ENCODE data around the gene EYS.
A peak's percentile ranks its signal among the peaks of the same experiment; 100 is the strongest.
"Not testable (repeated sequence)": the region's sequence is repeated elsewhere in the genome, so short reads cannot be mapped to it uniquely, and the experiment has no call there.

EYS gene

DNA sequence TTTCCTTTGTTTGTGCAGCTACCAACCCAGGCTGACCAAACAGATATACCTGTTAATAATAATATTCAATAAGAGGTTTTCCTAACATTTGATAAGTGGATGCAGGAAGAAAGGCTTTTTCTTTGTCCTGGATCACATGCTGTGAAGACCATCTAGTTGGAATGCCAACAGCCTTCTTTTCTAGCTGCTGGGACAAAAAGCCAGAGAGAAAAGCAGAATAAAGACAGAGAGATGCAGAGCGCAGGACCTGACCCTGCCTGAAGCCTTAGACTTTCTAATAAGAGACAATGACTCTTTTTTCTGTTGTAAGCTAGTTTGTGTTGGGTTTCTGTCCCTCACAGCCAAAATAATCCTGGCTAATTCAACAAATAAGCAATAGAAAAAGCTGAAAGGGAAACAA lies 1763.2 kb downstream of the EYS start:
- H3K4me3 ChIP-seq (ENCODE audit: low read depth, low read length): no peak overlapping the region
- no peak for DNase-seq (ENCODE audit: low read depth)

DNA sequence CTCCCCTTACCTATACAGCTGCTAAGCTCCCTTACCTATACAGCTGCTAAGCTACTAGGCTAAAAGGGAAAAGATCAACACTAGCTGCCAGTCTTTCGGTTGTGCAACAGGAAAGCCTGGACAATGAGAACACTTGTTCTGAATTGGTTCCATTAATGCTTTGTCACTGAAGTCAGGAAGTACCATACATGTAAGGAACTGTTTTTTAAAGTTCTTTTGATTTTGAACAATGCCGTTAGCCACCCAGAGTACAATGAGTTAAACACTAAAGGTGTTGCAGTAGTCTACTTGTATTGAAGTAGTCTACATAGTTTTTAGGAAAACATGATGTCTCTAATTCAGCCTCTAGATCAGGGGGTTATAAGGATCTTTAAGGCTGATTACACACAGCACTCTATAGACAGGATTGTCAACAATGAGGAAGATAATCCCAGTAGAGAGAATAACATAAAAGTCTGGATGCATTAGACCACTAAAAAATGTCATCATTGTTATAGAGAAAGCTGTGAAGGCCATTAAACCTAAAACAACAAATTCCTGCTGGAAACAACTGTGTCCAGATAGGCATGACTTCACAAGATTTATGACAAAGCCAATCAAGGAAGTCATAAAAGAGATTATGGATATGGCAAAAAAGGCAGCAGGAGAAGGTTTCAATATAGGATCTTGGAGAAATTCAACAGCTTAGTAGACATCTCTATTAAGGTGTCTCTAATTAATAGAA lies 1765.1 kb downstream of the EYS start:
- H3K4me3 ChIP-seq (ENCODE audit: low read depth, low read length): no peak overlapping the region
- DNase-seq (ENCODE audit: low read depth): peak; percentile 5
- no peak for TF ChIP-seq POLR2A (IDR thresholded peaks at IDR 0.05; ENCODE audit: extremely low read depth, insufficient read length)
- TF ChIP-seq, protein P1, sequence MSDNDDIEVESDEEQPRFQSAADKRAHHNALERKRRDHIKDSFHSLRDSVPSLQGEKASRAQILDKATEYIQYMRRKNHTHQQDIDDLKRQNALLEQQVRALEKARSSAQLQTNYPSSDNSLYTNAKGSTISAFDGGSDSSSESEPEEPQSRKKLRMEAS (IDR thresholded peaks at IDR 0.05; ENCODE audit: low read depth, low read length): no peak
- TF ChIP-seq, protein P2, sequence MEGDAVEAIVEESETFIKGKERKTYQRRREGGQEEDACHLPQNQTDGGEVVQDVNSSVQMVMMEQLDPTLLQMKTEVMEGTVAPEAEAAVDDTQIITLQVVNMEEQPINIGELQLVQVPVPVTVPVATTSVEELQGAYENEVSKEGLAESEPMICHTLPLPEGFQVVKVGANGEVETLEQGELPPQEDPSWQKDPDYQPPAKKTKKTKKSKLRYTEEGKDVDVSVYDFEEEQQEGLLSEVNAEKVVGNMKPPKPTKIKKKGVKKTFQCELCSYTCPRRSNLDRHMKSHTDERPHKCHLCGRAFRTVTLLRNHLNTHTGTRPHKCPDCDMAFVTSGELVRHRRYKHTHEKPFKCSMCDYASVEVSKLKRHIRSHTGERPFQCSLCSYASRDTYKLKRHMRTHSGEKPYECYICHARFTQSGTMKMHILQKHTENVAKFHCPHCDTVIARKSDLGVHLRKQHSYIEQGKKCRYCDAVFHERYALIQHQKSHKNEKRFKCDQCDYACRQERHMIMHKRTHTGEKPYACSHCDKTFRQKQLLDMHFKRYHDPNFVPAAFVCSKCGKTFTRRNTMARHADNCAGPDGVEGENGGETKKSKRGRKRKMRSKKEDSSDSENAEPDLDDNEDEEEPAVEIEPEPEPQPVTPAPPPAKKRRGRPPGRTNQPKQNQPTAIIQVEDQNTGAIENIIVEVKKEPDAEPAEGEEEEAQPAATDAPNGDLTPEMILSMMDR (IDR thresholded peaks at IDR 0.05; ENCODE audit: low read depth, low read length): no peak
- TF ChIP-seq MYC (IDR thresholded peaks at IDR 0.05; ENCODE audit: low read depth, low read length): no peak

More for the DNA sequence above, 1763.2 kb downstream of the EYS start:
- TF ChIP-seq, protein P2 (IDR thresholded peaks at IDR 0.05; ENCODE audit: low read depth, low read length): no peak
- TF ChIP-seq, protein P1 (IDR thresholded peaks at IDR 0.05; ENCODE audit: low read depth, low read length): no peak
- no peak for TF ChIP-seq POLR2A (IDR thresholded peaks at IDR 0.05; ENCODE audit: extremely low read depth, insufficient read length)
- no peak for TF ChIP-seq MYC (IDR thresholded peaks at IDR 0.05; ENCODE audit: low read depth, low read length)

DNA sequence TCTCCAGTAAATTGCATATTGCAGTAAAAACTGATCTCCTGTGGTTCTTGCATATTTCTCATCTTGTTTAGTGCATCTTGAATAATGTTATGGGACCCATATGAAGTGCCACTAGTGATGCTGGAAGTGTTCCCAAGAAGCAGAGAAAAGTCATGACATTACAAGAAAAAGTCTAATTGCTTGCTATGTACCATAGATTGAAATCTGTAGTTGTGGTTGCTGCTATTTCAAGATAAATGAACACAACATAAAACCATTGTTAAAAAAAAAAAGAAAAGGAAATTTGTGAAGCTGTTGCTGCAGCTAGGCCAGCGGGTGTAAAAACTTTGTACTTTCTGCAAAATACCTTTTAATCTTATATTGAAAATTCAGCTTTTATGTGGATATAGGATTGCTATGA lies 1767.0 kb downstream of the EYS start:
- TF ChIP-seq, protein P2 (IDR thresholded peaks at IDR 0.05; ENCODE audit: low read depth, low read length): no peak
- TF ChIP-seq, protein P1 (IDR thresholded peaks at IDR 0.05; ENCODE audit: low read depth, low read length): no peak
- TF ChIP-seq POLR2A (IDR thresholded peaks at IDR 0.05; ENCODE audit: extremely low read depth, insufficient read length): no peak
- TF ChIP-seq MYC (IDR thresholded peaks at IDR 0.05; ENCODE audit: low read depth, low read length): no peak
- DNase-seq (ENCODE audit: low read depth): no peak

DNA sequence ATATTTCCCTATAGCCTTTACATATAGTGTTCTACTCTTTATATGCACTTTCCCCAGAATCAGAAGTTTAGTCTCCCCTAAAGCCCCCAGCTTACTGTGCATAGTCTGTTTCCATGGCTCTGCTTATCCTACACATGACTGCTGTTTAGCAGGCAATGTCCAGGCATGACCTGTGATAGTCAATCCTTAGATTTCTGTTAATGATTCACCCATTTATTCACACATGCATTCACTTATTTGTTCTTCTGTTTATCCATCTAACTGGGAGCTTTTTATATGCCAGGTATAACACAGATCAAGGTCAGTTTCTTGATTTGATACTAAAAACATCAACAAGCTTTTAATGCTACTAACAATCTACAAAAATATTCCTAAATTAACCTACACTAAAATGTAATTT lies 1770.6 kb downstream of the EYS start:
- no peak for TF ChIP-seq MYC (IDR thresholded peaks at IDR 0.05; ENCODE audit: low read depth, low read length)
- TF ChIP-seq, protein P1 (IDR thresholded peaks at IDR 0.05; ENCODE audit: low read depth, low read length): no peak
- TF ChIP-seq, protein P2 (IDR thresholded peaks at IDR 0.05; ENCODE audit: low read depth, low read length): no peak
- TF ChIP-seq POLR2A (IDR thresholded peaks at IDR 0.05; ENCODE audit: extremely low read depth, insufficient read length): no peak
- no peak overlapping the region for H3K4me3 ChIP-seq (ENCODE audit: low read depth, low read length)
- DNase-seq (ENCODE audit: low read depth): no peak

More for the DNA sequence above, 1767.0 kb downstream of the EYS start:
- no peak overlapping the region for H3K4me3 ChIP-seq (ENCODE audit: low read depth, low read length)

DNA sequence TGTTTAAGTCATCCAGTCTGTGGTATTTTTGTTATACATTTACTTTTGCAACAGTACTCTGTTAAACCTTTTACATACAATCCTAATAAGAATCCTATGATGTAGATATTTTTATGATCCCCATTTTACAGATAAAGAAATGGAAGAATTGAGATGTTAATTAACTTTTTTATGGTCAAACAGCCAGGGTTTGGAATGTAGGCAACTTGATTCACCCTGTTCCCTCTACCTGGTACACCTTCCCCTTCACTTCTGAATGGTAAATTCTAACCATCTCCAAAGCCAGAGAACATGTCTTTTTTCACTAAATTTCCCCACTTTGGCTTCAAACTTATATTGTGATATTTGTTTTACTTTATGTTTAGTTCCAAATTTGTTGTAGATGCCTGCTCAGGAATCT lies 1771.3 kb downstream of the EYS start:
- no peak for DNase-seq (ENCODE audit: low read depth)
- TF ChIP-seq POLR2A (IDR thresholded peaks at IDR 0.05; ENCODE audit: extremely low read depth, insufficient read length) (no peak), MYC (IDR thresholded peaks at IDR 0.05; ENCODE audit: low read depth, low read length) (no peak)
- TF ChIP-seq, protein P1 (IDR thresholded peaks at IDR 0.05; ENCODE audit: low read depth, low read length): no peak
- TF ChIP-seq, protein P2 (IDR thresholded peaks at IDR 0.05; ENCODE audit: low read depth, low read length): no peak
- no peak overlapping the region for H3K4me3 ChIP-seq (ENCODE audit: low read depth, low read length)

DNA sequence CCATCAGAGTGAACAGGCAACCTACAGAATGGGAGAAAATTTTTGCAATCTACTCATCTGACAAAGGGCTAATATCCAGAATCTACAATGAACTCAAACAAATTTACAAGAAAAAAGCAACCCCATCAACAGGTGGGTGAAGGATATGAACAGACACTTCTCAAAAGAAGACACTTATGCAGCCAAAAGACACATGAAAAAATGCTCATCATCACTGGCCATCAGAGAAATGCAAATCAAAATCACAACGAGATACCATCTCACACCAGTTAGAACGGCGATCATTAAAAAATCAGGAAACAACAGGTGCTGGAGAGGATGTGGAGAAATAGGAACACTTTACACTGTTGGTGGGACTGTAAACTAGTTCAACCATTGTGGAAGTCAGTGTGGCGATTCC lies 1773.1 kb downstream of the EYS start:
- not testable (repeated sequence) for DNase-seq (ENCODE audit: low read depth); H3K4me3 ChIP-seq (ENCODE audit: low read depth, low read length)
